Kidney epithelial cell (primary cell): Measurements from ENCODE around the gene NHLRC3. TPM values are rescaled to one million over a fixed set of nuclear protein-coding genes. Genes with fewer than 3 reads are reported as not detected.
"Not testable (repeated sequence)": the region's sequence is repeated elsewhere in the genome, so short reads cannot be mapped to it uniquely, and the experiment has no call there.

ENCODE experiments used
- DNase-seq: peaks from one replicate; pipeline ENCODE4 v3.0.0-alpha.2; 2010; ENCODE audit warnings: low read depth
- H3K27me3 ChIP-seq: 2 replicates; pipeline ENCODE4 v1.6.0; 2011; ENCODE audit warnings: low read length; ENCODE audit not compliant: control insufficient read depth, insufficient read depth
- H3K36me3 ChIP-seq: 2 replicates; pipeline ENCODE4 v1.5.1; 2011; ENCODE audit warnings: low read length; ENCODE audit not compliant: control insufficient read depth, insufficient read depth
- H3K4me3 ChIP-seq: 2 replicates; pipeline ENCODE4 v1.5.1; 2011; ENCODE audit warnings: low read depth, mild to moderate bottlenecking, control low read depth, low read length
- CTCF ChIP-seq: IDR thresholded peaks from 2 replicates; pipeline ENCODE4 v1.5.1; 2011; ENCODE audit warnings: mild to moderate bottlenecking, moderate library complexity, low read length, control low read depth, inconsistent platforms; ENCODE audit not compliant: insufficient read depth, poor library complexity, severe bottlenecking
- total RNA-seq: library from RNA; depleted of rRNA; stranded (reverse); fragments of >200 nt; gene quantifications from 2 replicates; pipeline ENCODE4 v1.2.3, GENCODE V29; 2015

The NHLRC3 gene
- total RNA-seq, 1 donor from 2014 or later, result 15.7 TPM

- H3K4me3 ChIP-seq, result no peak overlapping the region
- no peaks in the 10 kb centered on the region for H3K36me3 ChIP-seq
- DNase-seq, result no peak
- TF ChIP-seq CTCF, result no peak
- H3K27me3 ChIP-seq, result no peaks in the 10 kb centered on the region
Observed at GRCh38 chr13:39058040-39058439, 19.8 kb downstream of the NHLRC3 start.

- H3K36me3 ChIP-seq, result no peaks in the 10 kb centered on the region
- H3K27me3 ChIP-seq, result no peaks in the 10 kb centered on the region
- no peak for DNase-seq
- no peak for TF ChIP-seq CTCF
- H3K4me3 ChIP-seq, result no peak overlapping the region
Observed at GRCh38 chr13:39062004-39062403, 23.7 kb downstream of the NHLRC3 start.

GRCh38 chr13:39072842-39073241, 34.6 kb downstream of the NHLRC3 start:
- no peak overlapping the region for H3K4me3 ChIP-seq
- no peak for TF ChIP-seq CTCF
- H3K27me3 ChIP-seq, result peaks cover 5% of the 10 kb centered on the region
- DNase-seq, result no peak
- no peaks in the 10 kb centered on the region for H3K36me3 ChIP-seq

GRCh38 chr13:39073983-39074382, 35.7 kb downstream of the NHLRC3 start:
- Histone ChIP-seq H3K4me3 (no peak overlapping the region), H3K36me3 (no peaks in the 10 kb centered on the region), H3K27me3 (peaks cover 5% of the 10 kb centered on the region)
- no peak for DNase-seq
- TF ChIP-seq CTCF, result no peak

- not testable (repeated sequence) for DNase-seq, H3K36me3 ChIP-seq, H3K4me3 ChIP-seq, H3K27me3 ChIP-seq
Observed at GRCh38 chr13:39086251-39086945, 48.1 kb downstream of the NHLRC3 start.

GRCh38 chr13:39091586-39091985, 53.3 kb downstream of the NHLRC3 start:
- DNase-seq, result no peak
- Histone ChIP-seq H3K36me3 (no peaks in the 10 kb centered on the region), H3K4me3 (no peak overlapping the region), H3K27me3 (no peaks in the 10 kb centered on the region)
- no peak for TF ChIP-seq CTCF
